Effector memory CD4-positive, alpha-beta T cell (primary cell): Measurements from ENCODE around the gene CDCA8.

Source experiments
- DNase-seq, 3 donors: peaks; one replicate each; pipeline ENCODE4 v3.0.0-alpha.2; 2020
- H3K27ac ChIP-seq: 2 replicates; pipeline ENCODE4 v1.7.0; 2013; ENCODE audit warnings: mild to moderate bottlenecking, low read length, moderate library complexity; ENCODE audit not compliant: insufficient read depth, poor library complexity, severe bottlenecking
- H3K27me3 ChIP-seq: replicated peaks from 2 replicates; pipeline ENCODE4 v1.7.0; 2013; ENCODE audit warnings: mild to moderate bottlenecking, low read length; ENCODE audit not compliant: insufficient read depth, control insufficient read depth, poor library complexity, severe bottlenecking
- H3K36me3 ChIP-seq: 2 replicates; pipeline ENCODE4 v1.7.0; 2013; ENCODE audit warnings: mild to moderate bottlenecking, low read length, moderate library complexity; ENCODE audit not compliant: control insufficient read depth, insufficient read depth
- H3K4me1 ChIP-seq: 2 replicates; pipeline ENCODE4 v1.7.0; 2013; ENCODE audit warnings: low read length, mild to moderate bottlenecking; ENCODE audit not compliant: control insufficient read depth, insufficient read depth, poor library complexity, severe bottlenecking
- H3K4me3 ChIP-seq: 2 replicates; pipeline ENCODE4 v1.7.0; 2013; ENCODE audit warnings: low read length, low read depth, mild to moderate bottlenecking; ENCODE audit not compliant: insufficient read depth, poor library complexity, severe bottlenecking
- H3K9me3 ChIP-seq: 2 replicates; pipeline ENCODE4 v1.7.0; 2013; ENCODE audit warnings: mild to moderate bottlenecking, low read length, moderate library complexity; ENCODE audit not compliant: control insufficient read depth

CDCA8 gene

DNA sequence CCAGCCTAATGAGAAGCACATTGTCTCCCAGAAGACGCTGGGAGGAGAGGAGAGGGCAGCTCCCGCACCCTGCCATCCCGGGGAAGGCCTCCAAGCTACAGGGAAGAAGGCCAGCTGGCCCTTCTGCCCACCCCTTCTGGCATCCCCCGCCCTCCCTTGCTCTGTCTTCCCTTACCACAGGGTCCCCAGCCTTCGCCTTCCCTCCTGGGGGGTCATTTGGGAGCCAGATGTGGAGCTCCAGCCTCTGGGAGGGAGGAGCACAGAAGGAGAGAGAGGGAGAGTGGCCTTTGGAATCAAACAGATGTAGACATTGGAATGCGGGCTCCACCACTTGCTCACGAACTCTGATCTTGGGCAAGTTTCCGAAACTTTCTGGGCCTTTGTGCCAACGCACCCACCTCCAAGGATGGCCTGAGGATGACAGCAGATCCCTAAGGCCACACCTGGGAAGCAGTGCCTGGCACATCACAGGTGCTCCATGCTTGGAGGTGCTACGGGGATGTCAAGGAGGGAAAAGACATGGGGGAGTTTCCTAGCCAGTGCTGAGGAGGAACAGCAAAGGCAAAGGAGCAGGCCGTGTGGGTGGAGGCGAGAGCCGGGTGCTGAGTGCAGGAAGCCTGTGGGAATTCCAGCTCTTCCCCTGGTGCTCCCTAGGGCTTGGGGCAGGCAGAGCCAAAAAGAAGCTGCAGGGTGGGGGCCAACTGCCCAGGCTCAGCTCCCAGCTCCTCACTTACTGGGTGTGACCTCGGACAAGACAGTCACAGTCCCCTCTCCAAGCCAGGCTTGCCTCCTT is 34.5 kb upstream of the CDCA8 start:
- Histone ChIP-seq H3K27ac (no peak overlapping the region), H3K4me1 (no peaks in the 10 kb centered on the region), H3K9me3 (no peaks in the 10 kb centered on the region)

DNA sequence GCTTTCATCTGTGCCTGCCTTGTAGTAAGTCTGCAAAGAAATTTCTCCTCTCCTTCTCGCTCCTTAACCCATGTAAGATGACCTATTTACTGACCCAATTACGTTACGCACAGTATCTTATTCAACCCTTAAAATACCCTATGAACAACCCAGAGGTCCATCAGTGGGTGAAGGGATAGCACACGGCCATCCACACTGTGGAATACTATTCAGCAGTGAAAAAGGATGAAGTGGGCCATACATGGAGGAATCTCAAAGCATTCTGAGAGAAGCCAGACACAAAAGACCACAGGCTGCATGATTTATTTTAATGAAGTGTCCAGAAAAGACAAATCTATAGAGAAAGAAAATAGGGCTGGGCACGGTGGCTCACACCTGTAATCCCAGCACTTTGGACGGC is 33.8 kb upstream of the CDCA8 start:
- H3K4me1 ChIP-seq: no peaks in the 10 kb centered on the region
- no peak overlapping the region for H3K4me3 ChIP-seq

More for the DNA sequence above, 34.5 kb upstream of the CDCA8 start:
- Histone ChIP-seq H3K4me3 (no peak overlapping the region), H3K27me3 (no peaks in the 10 kb centered on the region), H3K36me3 (no peaks in the 10 kb centered on the region)
- DNase-seq: no peak

DNA sequence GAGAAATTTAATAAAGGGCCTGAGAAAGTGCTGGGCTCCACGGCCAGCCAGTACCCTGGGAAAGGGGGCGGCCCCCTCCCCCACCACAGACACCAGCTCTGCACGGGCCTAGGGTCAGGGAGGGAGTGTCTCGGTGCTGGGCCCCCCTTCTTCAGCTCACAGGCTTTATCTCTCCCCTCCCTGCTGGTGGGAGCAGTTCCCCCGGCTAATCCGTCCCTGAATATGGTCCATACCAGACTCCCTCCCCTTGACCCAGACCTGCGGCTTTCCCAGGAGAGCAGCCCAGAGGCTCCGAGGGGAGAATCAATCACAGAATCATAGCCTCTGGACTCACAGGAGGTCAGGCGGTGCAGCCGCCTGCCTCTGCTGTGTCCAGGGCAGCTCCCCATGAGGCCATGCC is 31.7 kb upstream of the CDCA8 start:
- no peaks in the 10 kb centered on the region for H3K27me3 ChIP-seq
- no peak overlapping the region for H3K27ac ChIP-seq
- DNase-seq: no peak
- H3K9me3 ChIP-seq: no peaks in the 10 kb centered on the region
- H3K36me3 ChIP-seq: no peaks in the 10 kb centered on the region
- no peaks in the 10 kb centered on the region for H3K4me1 ChIP-seq
- no peak overlapping the region for H3K4me3 ChIP-seq

More for the DNA sequence above, 33.8 kb upstream of the CDCA8 start:
- H3K36me3 ChIP-seq: no peaks in the 10 kb centered on the region
- no peak overlapping the region for H3K27ac ChIP-seq
- H3K9me3 ChIP-seq: no peaks in the 10 kb centered on the region
- no peaks in the 10 kb centered on the region for H3K27me3 ChIP-seq
- DNase-seq: no peak

DNA sequence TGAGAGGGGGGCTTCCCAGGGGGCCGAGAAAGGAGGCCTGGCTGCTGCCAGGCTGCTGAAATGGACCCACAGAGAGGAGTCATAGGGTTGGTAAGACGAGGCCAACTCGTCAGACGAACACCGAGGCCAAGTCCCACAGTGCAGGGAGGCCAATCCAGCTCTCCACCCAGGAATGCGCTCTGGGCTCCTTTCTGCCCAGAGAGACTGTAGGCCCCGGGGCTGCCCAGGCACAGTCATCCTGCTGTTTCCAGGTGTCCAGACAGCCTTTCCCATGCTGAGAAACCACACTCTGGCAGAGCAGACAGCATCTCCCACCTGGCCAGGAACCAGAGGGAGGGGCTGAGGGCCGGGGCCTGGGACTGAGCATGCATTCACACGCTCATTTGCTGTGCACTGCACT is 30.9 kb upstream of the CDCA8 start:
- H3K36me3 ChIP-seq: no peaks in the 10 kb centered on the region
- H3K9me3 ChIP-seq: no peaks in the 10 kb centered on the region
- no peak overlapping the region for H3K27ac ChIP-seq
- DNase-seq: no peak
- no peak overlapping the region for H3K4me3 ChIP-seq
- H3K4me1 ChIP-seq: no peaks in the 10 kb centered on the region
- H3K27me3 ChIP-seq: no peaks in the 10 kb centered on the region

DNA sequence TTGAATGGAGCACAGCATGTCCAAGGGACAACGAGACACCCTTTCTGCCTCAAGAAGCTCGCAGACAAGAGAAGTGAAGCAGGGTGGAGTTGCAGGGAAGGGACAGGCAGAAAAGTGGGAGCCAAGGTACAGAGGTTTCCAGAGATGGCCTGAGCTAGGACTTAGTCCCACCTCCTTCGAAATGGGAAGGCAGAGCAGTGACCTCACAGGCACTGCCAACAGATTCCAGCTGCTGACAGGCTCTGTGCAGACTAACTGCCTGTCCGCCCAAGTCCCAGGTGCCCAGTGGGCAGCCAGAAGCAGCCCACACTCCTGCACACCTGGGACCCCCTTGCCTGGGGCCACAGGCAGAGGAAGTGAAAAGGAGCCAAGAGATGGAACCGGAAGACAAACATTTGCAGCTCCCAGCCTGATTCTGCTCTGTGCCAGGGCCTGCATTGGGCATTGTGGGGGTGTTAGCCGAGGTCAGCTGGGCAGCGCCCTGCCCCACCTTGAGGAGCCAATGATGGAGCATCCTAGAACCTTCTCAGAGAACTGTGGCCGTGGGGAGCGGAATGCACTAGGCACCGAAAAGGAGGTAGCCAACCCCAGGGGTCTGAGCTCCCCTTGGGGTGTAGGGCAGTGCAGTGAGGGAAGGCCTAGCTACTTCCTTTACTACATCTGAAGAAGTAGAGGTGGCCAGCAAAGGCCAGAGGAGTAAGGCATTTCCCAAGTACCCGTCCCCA is 30.1 kb upstream of the CDCA8 start:
- no peaks in the 10 kb centered on the region for H3K27me3 ChIP-seq
- H3K4me3 ChIP-seq: no peak overlapping the region
- no peak for DNase-seq

DNA sequence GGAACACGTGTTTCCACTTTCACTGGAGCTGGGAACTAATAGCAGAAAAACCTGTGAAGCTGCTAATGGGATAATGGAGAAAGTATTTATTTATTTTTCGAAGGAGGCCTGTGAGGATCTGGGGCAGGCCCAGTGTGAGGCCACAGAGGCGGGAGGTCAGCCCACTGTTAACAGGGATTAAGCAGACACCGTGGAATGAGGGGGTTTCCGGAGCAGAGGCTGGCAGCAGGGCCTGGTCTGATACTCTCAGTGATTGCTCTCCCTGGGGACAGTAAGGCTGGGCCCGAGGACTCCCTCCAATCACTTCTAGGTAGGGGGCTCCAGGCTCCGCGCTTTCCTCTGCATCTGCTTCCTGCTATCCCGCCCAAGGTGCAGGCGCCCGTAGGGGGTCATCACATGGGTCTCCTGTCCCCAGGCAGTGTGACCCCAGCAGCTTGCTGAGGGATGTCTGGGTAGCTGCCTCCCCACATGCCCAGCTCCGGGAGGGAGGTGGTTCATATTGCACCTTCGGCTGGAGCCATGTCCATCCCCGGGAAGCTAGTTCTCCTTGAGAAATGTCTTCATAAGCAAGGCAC is 28.8 kb upstream of the CDCA8 start:
- no peaks in the 10 kb centered on the region for H3K36me3 ChIP-seq
- DNase-seq: no peak

More for the DNA sequence above, 30.1 kb upstream of the CDCA8 start:
- Histone ChIP-seq H3K36me3 (no peaks in the 10 kb centered on the region), H3K9me3 (no peaks in the 10 kb centered on the region), H3K27ac (no peak overlapping the region), H3K4me1 (no peaks in the 10 kb centered on the region)

DNA sequence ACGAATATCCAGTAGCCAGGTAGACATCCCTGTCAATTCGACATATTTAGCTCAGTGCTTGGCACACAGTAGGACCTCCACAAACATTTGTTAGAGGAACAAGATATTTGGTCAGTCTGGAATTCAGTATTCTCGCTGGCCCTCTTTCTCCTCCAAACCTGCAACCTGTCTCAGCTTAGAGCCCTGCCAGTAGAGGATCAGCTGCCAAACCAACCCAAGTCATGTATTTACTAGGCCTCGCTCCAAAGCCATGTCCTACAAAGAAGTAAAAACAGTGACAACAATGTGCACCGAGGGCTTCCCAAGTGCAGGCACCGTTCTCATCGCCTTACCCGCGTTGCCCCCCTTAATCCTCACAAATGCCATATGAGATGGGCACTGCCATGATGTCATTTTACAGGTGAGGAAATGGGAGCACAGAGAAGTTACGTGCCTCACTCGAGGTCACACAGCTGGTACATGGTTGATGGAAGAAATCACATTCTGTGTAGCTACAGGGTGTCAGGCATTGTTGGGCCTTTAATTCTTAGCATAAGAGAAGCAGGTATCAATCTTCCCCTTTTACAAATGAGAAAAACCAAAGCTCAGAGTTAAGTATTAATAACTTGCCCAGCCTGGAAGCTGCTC is 26.0 kb upstream of the CDCA8 start:
- DNase-seq: no peak
- Histone ChIP-seq H3K27me3 (peaks cover 4% of the 10 kb centered on the region), H3K4me1 (no peaks in the 10 kb centered on the region), H3K4me3 (no peak overlapping the region), H3K9me3 (no peaks in the 10 kb centered on the region), H3K27ac (no peak overlapping the region), H3K36me3 (no peaks in the 10 kb centered on the region)

More for the DNA sequence above, 28.8 kb upstream of the CDCA8 start:
- Histone ChIP-seq H3K27me3 (no peaks in the 10 kb centered on the region), H3K4me1 (no peaks in the 10 kb centered on the region), H3K4me3 (no peak overlapping the region), H3K27ac (no peak overlapping the region), H3K9me3 (no peaks in the 10 kb centered on the region)

DNA sequence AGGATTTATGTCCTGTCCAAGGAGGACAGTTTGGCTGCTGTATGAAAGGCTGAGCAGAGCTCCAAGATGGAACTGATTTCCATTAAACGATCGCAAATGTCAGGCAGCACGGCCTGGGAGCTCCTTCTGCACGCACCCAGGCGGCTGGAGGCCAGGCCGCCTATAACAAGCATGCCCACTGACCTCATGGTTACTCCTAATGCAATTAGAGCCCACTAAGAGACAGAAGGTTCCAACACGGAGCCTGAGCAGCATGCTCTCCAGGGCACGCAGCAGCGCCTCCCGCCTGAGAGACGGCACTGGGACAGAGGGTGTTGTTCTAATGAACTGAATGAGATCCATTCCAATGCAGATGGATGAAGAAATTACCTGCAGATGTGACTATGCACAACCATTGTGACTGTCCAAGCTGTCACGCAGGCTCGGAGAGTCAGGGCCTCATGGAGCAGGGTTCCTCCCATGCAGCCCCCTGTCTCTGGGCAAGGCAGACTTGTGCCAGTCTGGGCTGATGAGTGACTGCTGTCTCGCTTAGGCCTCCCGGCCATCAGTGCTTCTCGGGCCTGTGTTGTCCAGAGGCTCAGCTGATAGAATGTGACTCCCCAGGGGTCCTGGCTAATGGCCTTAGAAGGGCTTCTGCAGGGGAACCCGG is 25.2 kb upstream of the CDCA8 start:
- Histone ChIP-seq H3K4me3 (no peak overlapping the region), H3K4me1 (no peaks in the 10 kb centered on the region), H3K27me3 (peaks cover 4% of the 10 kb centered on the region), H3K36me3 (no peaks in the 10 kb centered on the region), H3K27ac (no peak overlapping the region), H3K9me3 (no peaks in the 10 kb centered on the region)
- no peak for DNase-seq

DNA sequence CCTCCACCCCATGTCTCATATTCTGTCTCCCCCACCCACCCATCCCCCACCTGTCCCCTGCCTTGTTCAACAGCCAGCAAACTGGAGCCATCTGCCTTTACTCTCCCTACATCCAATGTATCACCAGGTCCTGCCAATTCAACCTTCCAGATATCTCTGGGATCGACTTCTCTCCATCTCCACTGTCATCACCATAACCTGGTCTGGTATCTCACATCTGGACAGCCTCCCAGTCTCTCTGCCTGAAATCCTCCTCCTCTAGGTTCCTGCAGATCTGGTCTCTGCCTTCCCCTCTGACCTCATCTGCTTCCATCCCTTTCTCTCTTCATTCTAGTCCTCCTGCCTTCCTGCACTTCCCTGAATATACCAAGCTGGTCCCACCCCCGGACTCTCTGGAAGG is 22.2 kb upstream of the CDCA8 start:
- H3K27ac ChIP-seq: no peak overlapping the region
- no peaks in the 10 kb centered on the region for H3K36me3 ChIP-seq

More for the DNA sequence above, 22.2 kb upstream of the CDCA8 start:
- Histone ChIP-seq H3K27me3 (peaks cover 4% of the 10 kb centered on the region), H3K4me3 (no peak overlapping the region), H3K9me3 (no peaks in the 10 kb centered on the region), H3K4me1 (peaks cover 23% of the 10 kb centered on the region)
- DNase-seq: no peak
